Measurements from ENCODE around the gene FAM53B.

DNA sequence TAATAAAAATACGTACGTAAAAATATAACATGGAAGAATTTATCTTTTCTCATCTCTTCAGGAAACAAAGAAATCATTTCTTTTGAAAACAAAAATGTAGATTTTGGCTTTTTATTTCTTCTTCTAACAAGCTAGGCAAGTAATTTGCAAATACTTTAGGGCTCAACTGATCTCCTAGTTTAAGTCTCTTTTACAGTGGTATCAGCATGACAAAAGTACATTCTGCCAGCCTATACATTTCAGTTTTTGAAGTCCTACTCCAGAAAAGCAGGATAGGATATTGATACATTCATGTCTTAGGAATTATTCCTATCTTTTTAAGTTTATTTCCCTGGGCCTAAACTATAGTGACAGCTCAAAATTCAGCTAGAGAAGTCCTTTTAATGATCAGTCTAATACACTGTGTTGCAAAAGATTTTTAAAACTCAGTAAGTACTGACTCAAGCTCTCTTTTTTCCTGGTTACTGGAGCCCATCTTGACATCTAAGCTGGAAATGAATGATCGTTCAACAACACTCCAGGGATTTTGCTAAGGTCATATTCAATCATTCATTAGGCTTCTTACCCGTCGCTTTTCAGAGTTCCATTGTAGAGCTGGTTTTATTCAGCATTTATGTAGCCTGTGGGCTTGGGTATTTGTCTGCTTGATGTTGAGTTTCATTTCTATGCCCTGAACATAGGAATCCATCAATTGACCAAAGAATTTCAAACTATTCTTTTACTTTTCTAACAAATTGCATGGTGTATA is 12.2 kb upstream of the FAM53B start:
- TF ChIP-seq, protein P1, sequence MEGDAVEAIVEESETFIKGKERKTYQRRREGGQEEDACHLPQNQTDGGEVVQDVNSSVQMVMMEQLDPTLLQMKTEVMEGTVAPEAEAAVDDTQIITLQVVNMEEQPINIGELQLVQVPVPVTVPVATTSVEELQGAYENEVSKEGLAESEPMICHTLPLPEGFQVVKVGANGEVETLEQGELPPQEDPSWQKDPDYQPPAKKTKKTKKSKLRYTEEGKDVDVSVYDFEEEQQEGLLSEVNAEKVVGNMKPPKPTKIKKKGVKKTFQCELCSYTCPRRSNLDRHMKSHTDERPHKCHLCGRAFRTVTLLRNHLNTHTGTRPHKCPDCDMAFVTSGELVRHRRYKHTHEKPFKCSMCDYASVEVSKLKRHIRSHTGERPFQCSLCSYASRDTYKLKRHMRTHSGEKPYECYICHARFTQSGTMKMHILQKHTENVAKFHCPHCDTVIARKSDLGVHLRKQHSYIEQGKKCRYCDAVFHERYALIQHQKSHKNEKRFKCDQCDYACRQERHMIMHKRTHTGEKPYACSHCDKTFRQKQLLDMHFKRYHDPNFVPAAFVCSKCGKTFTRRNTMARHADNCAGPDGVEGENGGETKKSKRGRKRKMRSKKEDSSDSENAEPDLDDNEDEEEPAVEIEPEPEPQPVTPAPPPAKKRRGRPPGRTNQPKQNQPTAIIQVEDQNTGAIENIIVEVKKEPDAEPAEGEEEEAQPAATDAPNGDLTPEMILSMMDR (IDR thresholded peaks at IDR 0.05) = no peak
- TF ChIP-seq POLR2A (IDR thresholded peaks at IDR 0.05) = no peak
